B cell (primary cell): ENCODE data around the gene ASPN. TPM values are rescaled to one million over a fixed set of nuclear protein-coding genes. Genes with fewer than 3 reads are reported as not detected.

ENCODE experiments used
- ATAC-seq: fragments of 200-7000 bp; cut with Tn5 transposase; one replicate; pipeline ENCODE4 v1.10.0; 2021; ENCODE audit warnings: low read depth, mild to moderate bottlenecking, moderate number of reproducible peaks, moderate library complexity
- CTCF ChIA-PET: fragments of 350-600 bp; sonication (Branson Sonifier 250); formaldehyde crosslinking; loops from one replicate; lab custom pipeline; 2021; ENCODE audit warnings: antibody characterized with exemption, inconsistent platforms; lab: Charles Lee
- POLR2A ChIA-PET: fragments of 350-600 bp; sonication (Branson Sonifier 250); formaldehyde crosslinking; loops from one replicate; lab custom pipeline; 2021; ENCODE audit warnings: antibody characterized with exemption; lab: Charles Lee
- DNase-seq: peaks from one replicate; pipeline ENCODE4 v3.0.0; 2013
- H2AFZ ChIP-seq: 2 replicates; pipeline ENCODE4 v1.6.1; 2012; ENCODE audit warnings: mild to moderate bottlenecking, low read depth, low read length; ENCODE audit not compliant: insufficient read depth, poor library complexity, severe bottlenecking
- H3K27ac ChIP-seq, 2 donors: 1 replicate in 1 of 2; 2 replicates in 1 of 2; pipeline ENCODE4 v1.5.1; 2012 to 2013; ENCODE audit warnings: low read length in 2 of 2, mild to moderate bottlenecking in 2 of 2, moderate library complexity in 1 of 2
- H3K27me3 ChIP-seq, 4 experiments: fragments of 200-600 bp in 1 of 4; sonication (generic) in 1 of 4; replicated peaks in 1 of 4; 1 replicate in 2 of 4; 2 replicates in 2 of 4; pipeline versions ENCODE4 v1.6.1 to v1.7.0; 2013 to 2016; ENCODE audit warnings: low read length in 3 of 4, mild to moderate bottlenecking in 2 of 4, mixed read lengths in 1 of 4, moderate library complexity in 1 of 4; ENCODE audit not compliant: insufficient read depth in 4 of 4, control insufficient read depth in 3 of 4; ENCODE audit errors: control extremely low read depth in 1 of 4
- H3K36me3 ChIP-seq, 2 experiments: replicated peaks in 1 of 2; 1 replicate in 1 of 2; 2 replicates in 1 of 2; pipeline versions ENCODE4 v1.6.1 to v1.7.1; 2013; ENCODE audit warnings: low read length in 1 of 2; ENCODE audit not compliant: insufficient read depth in 2 of 2, control insufficient read depth in 1 of 2; ENCODE audit errors: control extremely low read depth in 1 of 2, extremely low read depth in 1 of 2
- H3K4me1 ChIP-seq, 2 donors: fragments of 200-600 bp in 1 of 2; sonication (generic) in 1 of 2; 1 replicate in 1 of 2; 2 replicates in 1 of 2; pipeline versions ENCODE4 v1.5.1 to v1.6.1; 2013 to 2017; ENCODE audit warnings: low read length in 2 of 2; ENCODE audit not compliant: control insufficient read depth in 2 of 2, insufficient read depth in 2 of 2
- H3K4me2 ChIP-seq: replicated peaks from 2 replicates; pipeline ENCODE3; 2012; ENCODE audit warnings: mild to moderate bottlenecking, low read depth, low read length; ENCODE audit not compliant: poor library complexity, severe bottlenecking
- H3K4me3 ChIP-seq, 5 experiments: fragments of 200-600 bp in 1 of 5; sonication (generic) in 1 of 5; 1 replicate in 3 of 5; 2 replicates in 2 of 5; pipeline versions ENCODE4 v1.5.1 to v1.7.0; 2011 to 2016; ENCODE audit warnings: low read length in 4 of 5, mild to moderate bottlenecking in 4 of 5, low read depth in 2 of 5, control low read depth in 1 of 5, moderate library complexity in 1 of 5; ENCODE audit not compliant: insufficient read depth in 1 of 5; ENCODE audit errors: control extremely low read depth in 1 of 5, extremely low read depth in 1 of 5
- H3K79me2 ChIP-seq: fragments of 200-600 bp; sonication (generic); one replicate; pipeline ENCODE4 v1.6.0; 2016; ENCODE audit warnings: low read length; ENCODE audit not compliant: control insufficient read depth, insufficient read depth
- H3K9ac ChIP-seq: fragments of 200-600 bp; sonication (generic); 2 replicates; pipeline ENCODE4 v1.6.1; 2017; ENCODE audit warnings: mild to moderate bottlenecking, low read length, moderate library complexity
- H3K9me3 ChIP-seq, 3 donors: one replicate each; pipeline versions ENCODE4 v1.6.1 to v1.7.1; 2013; ENCODE audit warnings: low read length in 2 of 3; ENCODE audit not compliant: control insufficient read depth in 2 of 3, insufficient read depth in 1 of 3; ENCODE audit errors: control extremely low read depth in 1 of 3
- H4K20me1 ChIP-seq: 2 replicates; pipeline ENCODE4 v1.6.0; 2012; ENCODE audit warnings: mild to moderate bottlenecking, low read length; ENCODE audit not compliant: insufficient read depth, control insufficient read depth, poor library complexity, severe bottlenecking
- H3K27ac Mint-ChIP-seq: one replicate; pipeline ENCODE4 v1.8.0; 2021; ENCODE audit warnings: mixed read lengths
- H3K27me3 Mint-ChIP-seq: one replicate; pipeline ENCODE4 v1.8.0; 2021; ENCODE audit warnings: mixed read lengths
- H3K4me1 Mint-ChIP-seq: one replicate; pipeline ENCODE4 v1.8.0; 2021; ENCODE audit warnings: mixed read lengths
- H3K4me3 Mint-ChIP-seq: one replicate; pipeline ENCODE4 v1.8.0; 2021; ENCODE audit warnings: mixed read lengths
- H3K9me3 Mint-ChIP-seq: one replicate; pipeline ENCODE4 v1.8.0; 2022; ENCODE audit warnings: mixed read lengths; ENCODE audit not compliant: insufficient read depth
- CTCF ChIP-seq: fragments of 200-600 bp; IDR thresholded peaks from one replicate; pipeline ENCODE4 v1.8.0; 2022; ENCODE audit warnings: antibody characterized with exemption, mild to moderate bottlenecking
- EZH2 ChIP-seq: IDR thresholded peaks from 2 replicates; pipeline ENCODE4 v1.6.1; 2012; ENCODE audit warnings: borderline replicate concordance, low read depth, mild to moderate bottlenecking, moderate library complexity, low read length; ENCODE audit not compliant: insufficient read depth, poor library complexity, severe bottlenecking
- WGBS: methylation state at CpG from one replicate; pipeline ENCODE4 v1.1.5; 2013; ENCODE audit warnings: missing lambda C conversion rate; ENCODE audit not compliant: insufficient coverage; 5-methylcytosine and 5-hydroxymethylcytosine counted together
- intact Hi-C: fragments of 100-400 bp; cut with micrococcal nuclease; formaldehyde crosslinking; loops from one replicate; pipeline ENCODE4 v1.10.0; 2022
- polyA plus RNA-seq: library from polyadenylated mRNA; depleted of rRNA; stranded (reverse); fragments of >200 nt; gene quantifications from 2 replicates; pipeline ENCODE4 v1.2.3, GENCODE V29; 2012
- total RNA-seq, 2 donors: library from RNA; stranded (reverse); fragments of 120-200 nt in 1 of 2; gene quantifications; 1 replicate in 1 of 2; 2 replicates in 1 of 2; pipeline versions ENCODE4 v1.2.3 to v1.2.4, GENCODE V29; 2013 to 2022

ASPN gene
- total and polyA plus RNA-seq, 2 donors (not counting 1 experiment from before 2014, with no cell fraction given) = not detected

GRCh38 chr9:92525306-92525705, 43.0 kb upstream of the ASPN start:
- Histone ChIP-seq H3K4me3 (no peak overlapping the region), H3K27ac (no peak overlapping the region), H3K4me1 (no peaks in the 10 kb centered on the region), H3K27me3 (no peaks in the 10 kb centered on the region), H2AFZ (no peak overlapping the region), H3K9ac (no peak overlapping the region), H3K36me3 (no peaks in the 10 kb centered on the region), H4K20me1 (no peaks in the 10 kb centered on the region), H3K4me2 (no peak overlapping the region), H3K9me3 (no peaks in the 10 kb centered on the region), H3K79me2 (no peaks in the 10 kb centered on the region)
- Mint-ChIP-seq H3K27me3 (no peaks in the 10 kb centered on the region), H3K4me1 (no peaks in the 10 kb centered on the region), H3K27ac (no peak overlapping the region), H3K4me3 (no peak overlapping the region), H3K9me3 (no peaks in the 10 kb centered on the region)
- ATAC-seq (no peak), DNase-seq (no peak)
- TF ChIP-seq CTCF (no peak), EZH2 (no peak)
- CTCF ChIA-PET = no interaction called here
- intact Hi-C loops = no loop called here
- no CpG with 5 or more reads among the region's 5 CpGs for WGBS
- POLR2A ChIA-PET = no interaction called here

- Mint-ChIP-seq H3K27ac (no peak overlapping the region), H3K4me3 (no peak overlapping the region), H3K9me3 (no peaks in the 10 kb centered on the region), H3K27me3 (no peaks in the 10 kb centered on the region), H3K4me1 (no peaks in the 10 kb centered on the region)
- ATAC-seq (no peak), DNase-seq (no peak)
- TF ChIP-seq CTCF (no peak), EZH2 (no peak)
- intact Hi-C loops = no loop called here
- no peaks in the 10 kb centered on the region for H3K9me3 ChIP-seq
- no peaks in the 10 kb centered on the region for H4K20me1 ChIP-seq
- POLR2A ChIA-PET = no interaction called here
- WGBS = no CpG with 5 or more reads among the region's 1 CpG
- H3K36me3 ChIP-seq = no peaks in the 10 kb centered on the region
- H3K27ac ChIP-seq = no peak overlapping the region
- CTCF ChIA-PET = interaction anchor here (0.6 kb wide), 1 partner anchor 37 kb away, joined by 3 read pairs; no protein-coding TSS in a partner anchor
- H3K4me3 ChIP-seq = no peak overlapping the region
- H3K27me3 ChIP-seq = no peaks in the 10 kb centered on the region
- no peak overlapping the region for H2AFZ ChIP-seq
- H3K4me2 ChIP-seq = no peak overlapping the region
- H3K9ac ChIP-seq = no peak overlapping the region
- no peaks in the 10 kb centered on the region for H3K4me1 ChIP-seq
- H3K79me2 ChIP-seq = no peaks in the 10 kb centered on the region
These were observed 42.6 kb upstream of the ASPN start for GRCh38 chr9:92524881-92525280.
